Astrocyte of the spinal cord (primary cell): Measurements from ENCODE around the gene C4orf54.

Source experiments
- DNase-seq: peaks from one replicate; pipeline ENCODE4 v3.0.0; 2011; ENCODE audit warnings: low read depth, low spot score
- H3K4me3 ChIP-seq: 2 replicates; pipeline ENCODE4 v1.5.1; 2011; ENCODE audit warnings: low read depth, mild to moderate bottlenecking, low read length, moderate library complexity
- CTCF ChIP-seq: IDR thresholded peaks from 2 replicates; pipeline ENCODE4 v1.5.1; 2012; ENCODE audit warnings: low read depth, mild to moderate bottlenecking, low read length, inconsistent platforms
- in situ Hi-C: cut with HindIII; loops from 2 replicates; pipeline ENCODE4 v1.10.0; 2017; ENCODE audit warnings: low sequenced_read_pairs

C4orf54 gene

GRCh38 chr4:99642725-99643489 is 14.7 kb downstream of the C4orf54 start:
- no peak overlapping the region for H3K4me3 ChIP-seq
- in situ Hi-C loops: no loop called here
- DNase-seq: no peak
- TF ChIP-seq CTCF: no peak

GRCh38 chr4:99640676-99641075 is 17.0 kb downstream of the C4orf54 start:
- in situ Hi-C loops: no loop called here
- no peak overlapping the region for H3K4me3 ChIP-seq
- TF ChIP-seq CTCF: no peak
- DNase-seq: no peak

- no peak for TF ChIP-seq CTCF
- in situ Hi-C loops: no loop called here
- no peak overlapping the region for H3K4me3 ChIP-seq
- DNase-seq: no peak
These were observed 20.5 kb downstream of the C4orf54 start for GRCh38 chr4:99637174-99637573.

- H3K4me3 ChIP-seq: no peak overlapping the region
- no peak for TF ChIP-seq CTCF
- no peak for DNase-seq
- in situ Hi-C loops: no loop called here
These were observed 21.2 kb downstream of the C4orf54 start for GRCh38 chr4:99636422-99636821.

DNA sequence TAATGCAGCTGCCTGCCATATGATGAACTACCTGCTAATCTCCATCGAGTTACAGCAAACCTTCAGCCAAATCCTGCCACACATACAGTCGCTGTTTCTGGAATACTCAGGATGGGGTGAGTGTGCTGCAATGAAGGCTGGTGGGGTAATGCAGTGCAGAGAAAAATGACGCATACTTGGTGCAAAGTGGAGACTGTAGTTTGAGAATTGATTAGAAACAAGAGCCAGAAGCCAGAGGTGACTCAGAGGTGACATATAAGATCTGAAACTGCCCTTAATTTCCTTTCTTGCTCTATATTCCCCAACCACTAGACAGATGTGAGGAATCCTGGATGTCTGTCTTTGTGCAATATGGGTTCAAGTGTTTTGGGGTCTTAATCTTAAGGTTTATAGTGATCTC is 22.0 kb downstream of the C4orf54 start:
- no peak overlapping the region for H3K4me3 ChIP-seq
- TF ChIP-seq CTCF: no peak
- in situ Hi-C loops: no loop called here
- no peak for DNase-seq

GRCh38 chr4:99634742-99635360 is 22.8 kb downstream of the C4orf54 start:
- no peak for DNase-seq
- H3K4me3 ChIP-seq: no peak overlapping the region
- in situ Hi-C loops: no loop called here
- no peak for TF ChIP-seq CTCF
